H54 (cell line): ENCODE measurements around the gene GLS.
"Not testable (repeated sequence)": the region's sequence is repeated elsewhere in the genome, so short reads cannot be mapped to it uniquely, and the experiment has no call there.

Experiments
- DNase-seq: peaks from one replicate; pipeline ENCODE4 v3.0.0; 2011; ENCODE audit warnings: low spot score, mixed read lengths; ENCODE audit not compliant: insufficient read length
- FAIRE-seq: peaks from 3 replicates; lab custom pipeline; 2011; peaks lifted over from hg19 to GRCh38; lab: Jason Lieb, UNC
- POLR2A ChIP-seq: IDR thresholded peaks from 2 replicates; pipeline ENCODE4 v1.6.1; 2011; ENCODE audit warnings: low read depth, mild to moderate bottlenecking, low read length

GLS gene

GRCh38 chr2:190863946-190864345 lies 16.7 kb upstream of the GLS start:
- no peak for DNase-seq
- FAIRE-seq: no peak
- TF ChIP-seq POLR2A: no peak

DNA sequence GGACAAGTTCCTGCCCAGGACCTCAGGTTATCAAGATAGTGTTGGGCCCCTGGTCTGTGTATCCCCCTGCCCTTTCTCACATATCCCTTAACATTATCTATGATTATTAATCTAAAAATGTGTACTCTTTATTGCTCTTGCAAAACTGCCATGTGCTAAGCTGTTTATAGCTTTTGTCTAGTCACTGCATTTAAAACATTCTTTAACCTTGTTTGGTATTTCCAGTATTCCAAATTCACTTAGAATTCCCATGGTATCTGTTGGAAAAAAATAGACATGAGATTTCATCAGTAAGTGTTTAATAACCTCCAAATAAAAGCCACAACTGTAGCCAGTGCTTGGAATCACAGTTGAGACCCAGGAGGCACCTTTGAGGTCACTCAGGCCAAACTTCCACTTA lies 16.2 kb upstream of the GLS start:
- DNase-seq (no peak), FAIRE-seq (no peak)
- no peak for TF ChIP-seq POLR2A

GRCh38 chr2:190867212-190867611 lies 13.4 kb upstream of the GLS start:
- no peak for FAIRE-seq

DNA sequence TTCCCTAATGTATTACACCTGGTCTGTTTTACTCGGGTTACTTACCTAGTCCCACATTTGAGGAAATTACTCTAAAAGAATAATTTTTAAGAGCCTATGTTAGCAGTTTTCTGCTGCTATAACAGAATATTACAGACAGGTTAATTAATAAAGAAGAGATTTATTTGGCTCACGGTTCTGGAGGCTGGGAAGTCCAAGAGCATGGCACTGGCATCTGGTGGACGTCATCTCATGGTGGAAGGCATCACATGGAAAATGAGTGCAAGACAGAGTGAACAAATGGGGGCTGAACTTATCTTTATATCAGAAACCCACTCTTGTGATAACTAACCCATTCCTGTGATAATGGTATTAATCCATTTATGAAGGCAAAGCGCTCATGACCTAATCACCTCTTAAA lies 12.8 kb upstream of the GLS start:
- no peak for TF ChIP-seq POLR2A
- FAIRE-seq (no peak), DNase-seq (no peak)

More at GRCh38 chr2:190867212-190867611, 13.4 kb upstream of the GLS start:
- no peak for DNase-seq
- TF ChIP-seq POLR2A: no peak

DNA sequence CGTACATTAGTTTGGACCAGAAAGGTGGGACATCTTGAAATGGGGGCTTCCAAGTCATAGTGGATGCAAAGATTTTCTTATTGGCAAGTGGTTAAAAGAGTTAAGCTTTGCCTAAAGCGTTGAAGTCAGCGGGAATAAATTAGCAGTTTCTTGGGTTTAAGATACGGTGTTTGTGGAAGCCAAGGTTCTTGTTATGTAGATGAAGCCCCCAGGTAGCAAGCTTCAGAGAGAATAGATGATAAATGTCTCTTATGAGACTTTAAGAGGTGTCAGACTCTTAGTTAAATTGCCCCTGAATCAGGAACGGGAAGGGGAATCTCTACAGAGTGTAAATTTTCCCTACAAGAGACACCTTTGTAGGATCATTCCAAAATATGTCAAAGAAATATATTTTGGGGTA lies 10.9 kb upstream of the GLS start:
- FAIRE-seq (no peak), DNase-seq (no peak)
- TF ChIP-seq POLR2A: no peak

DNA sequence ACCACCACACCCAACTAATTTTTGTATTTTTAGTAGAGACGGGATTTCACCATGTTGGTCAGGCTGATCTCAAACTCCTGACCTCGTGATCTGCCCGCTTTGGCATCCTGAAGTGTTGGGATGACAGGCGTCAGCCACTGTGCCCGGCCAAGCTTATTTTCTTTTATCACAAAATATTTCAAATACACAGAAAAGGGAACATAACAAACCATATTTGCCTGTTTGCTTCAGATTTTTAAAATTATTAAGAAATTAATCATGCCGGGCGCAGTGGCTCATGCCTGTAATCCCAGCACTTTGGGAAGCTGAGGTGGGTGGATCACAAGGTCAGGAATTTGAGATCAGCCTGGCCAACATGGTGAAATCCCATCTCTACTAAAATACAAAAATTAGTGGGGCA lies 7.2 kb upstream of the GLS start:
- not testable (repeated sequence) for FAIRE-seq, DNase-seq

DNA sequence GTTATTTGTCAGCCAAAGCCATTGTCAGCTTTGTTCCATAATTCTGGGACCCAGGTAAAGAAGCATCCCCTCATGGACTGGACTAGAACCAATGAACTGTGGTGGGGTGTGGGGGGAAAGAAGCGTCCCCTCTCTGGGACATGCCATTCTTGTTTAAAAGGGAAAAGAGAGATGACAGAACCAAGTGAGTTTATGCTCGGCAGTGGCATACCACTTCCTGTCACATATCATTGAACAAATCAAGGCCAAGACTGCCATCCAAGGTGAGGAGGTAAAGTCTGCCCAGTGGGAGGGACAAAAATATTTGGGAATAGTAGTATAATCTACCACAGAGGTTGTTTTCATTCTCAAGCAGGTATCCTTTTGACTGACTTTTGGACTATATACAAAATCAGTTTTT lies 4.7 kb upstream of the GLS start:
- TF ChIP-seq POLR2A: no peak
- no peak for DNase-seq
- no peak for FAIRE-seq

DNA sequence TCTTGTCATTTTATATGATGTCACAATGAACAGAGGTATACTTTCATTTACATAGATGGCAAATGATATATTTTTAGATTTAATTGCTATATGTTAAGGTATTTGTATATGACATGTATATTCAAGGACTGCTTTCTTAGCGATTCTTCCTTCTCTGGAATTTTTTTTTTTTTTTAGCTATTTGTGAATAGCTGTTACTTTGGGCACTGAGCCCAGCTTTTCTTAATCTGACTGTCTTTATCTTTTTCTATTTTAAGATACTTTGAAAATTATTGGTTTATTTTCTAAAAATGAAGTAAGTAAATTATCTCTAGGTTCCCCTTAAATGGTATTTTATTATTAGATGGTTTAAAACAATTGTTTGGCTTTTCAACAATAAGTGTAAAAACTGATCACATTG lies 4.0 kb upstream of the GLS start:
- DNase-seq: no peak
- no peak for TF ChIP-seq POLR2A
- no peak for FAIRE-seq

GRCh38 chr2:190877436-190877835 lies 3.2 kb upstream of the GLS start:
- no peak for DNase-seq
- FAIRE-seq: no peak
- TF ChIP-seq POLR2A: no peak

- DNase-seq (no peak), FAIRE-seq (no peak)
- no peak for TF ChIP-seq POLR2A
Observed at GRCh38 chr2:190879474-190880377, 895 bp upstream of the GLS start.

DNA sequence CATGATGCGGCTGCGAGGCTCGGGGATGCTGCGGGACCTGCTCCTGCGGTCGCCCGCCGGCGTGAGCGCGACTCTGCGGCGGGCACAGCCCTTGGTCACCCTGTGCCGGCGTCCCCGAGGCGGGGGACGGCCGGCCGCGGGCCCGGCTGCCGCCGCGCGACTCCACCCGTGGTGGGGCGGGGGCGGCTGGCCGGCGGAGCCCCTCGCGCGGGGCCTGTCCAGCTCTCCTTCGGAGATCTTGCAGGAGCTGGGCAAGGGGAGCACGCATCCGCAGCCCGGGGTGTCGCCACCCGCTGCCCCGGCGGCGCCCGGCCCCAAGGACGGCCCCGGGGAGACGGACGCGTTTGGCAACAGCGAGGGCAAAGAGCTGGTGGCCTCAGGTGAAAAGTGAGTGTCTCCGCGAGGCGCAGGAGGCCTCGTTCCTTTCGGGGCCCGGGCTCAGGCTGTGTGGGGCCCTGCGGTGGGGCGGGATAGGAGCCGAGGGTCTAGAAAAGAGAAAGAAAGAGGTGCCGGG lies 520 bp downstream of the GLS start:
- FAIRE-seq: no peak
- no peak for TF ChIP-seq POLR2A
- no peak for DNase-seq

- TF ChIP-seq POLR2A: peak; percentile 22; the same call in 1 of the 2 replicates
- FAIRE-seq (peak; percentile 93), DNase-seq (peak; percentile 28)
Observed at GRCh38 chr2:190881598-190882410, 1.2 kb downstream of the GLS start.

GRCh38 chr2:190882411-190882766 lies 1.8 kb downstream of the GLS start:
- FAIRE-seq (no peak), DNase-seq (no peak)

More at GRCh38 chr2:190882411-190882766, 1.8 kb downstream of the GLS start:
- TF ChIP-seq POLR2A: no peak
